ENCODE measurements around the gene CFHR2.
"Not testable (repeated sequence)": the region's sequence is repeated elsewhere in the genome, so short reads cannot be mapped to it uniquely, and the experiment has no call there.

CFHR2 gene

DNA sequence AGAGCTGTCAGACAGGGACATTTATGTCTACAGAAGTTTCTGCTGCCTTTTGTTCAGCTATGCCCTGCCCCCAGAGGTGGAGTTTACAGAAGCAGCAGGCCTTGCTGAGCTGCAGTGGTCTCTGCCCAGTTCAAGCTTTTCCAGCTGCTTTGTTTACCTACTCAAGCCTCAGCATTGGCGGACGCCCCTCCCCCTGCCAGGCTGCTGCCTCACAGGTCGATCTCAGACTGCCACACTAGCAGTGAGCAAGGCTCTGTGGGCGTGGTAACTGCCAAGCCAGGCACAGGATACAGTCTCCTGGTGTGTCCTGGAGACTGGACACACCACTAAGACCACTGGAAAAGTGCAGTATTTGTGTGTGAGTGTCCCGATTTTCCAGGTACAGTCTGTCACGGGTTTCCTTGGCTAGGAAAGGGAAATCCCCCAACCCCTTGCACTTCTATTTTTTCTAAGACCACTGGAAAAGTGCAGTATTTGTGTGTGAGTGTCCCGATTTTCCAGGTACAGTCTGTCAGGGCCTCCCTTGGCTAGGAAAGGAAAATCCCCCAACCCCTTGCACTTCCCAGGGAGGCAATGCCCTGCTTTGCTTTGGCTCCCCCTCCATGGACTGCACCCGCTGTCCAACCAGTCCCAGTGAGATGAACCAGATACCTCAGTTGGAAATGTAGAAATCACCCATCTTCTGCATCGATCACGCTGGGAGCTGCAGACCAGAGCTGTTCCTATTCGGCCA lies 48.5 kb downstream of the CFHR2 start:
- intact Hi-C loops (cut with DNase I); DNase-seq: not testable (repeated sequence)

DNA sequence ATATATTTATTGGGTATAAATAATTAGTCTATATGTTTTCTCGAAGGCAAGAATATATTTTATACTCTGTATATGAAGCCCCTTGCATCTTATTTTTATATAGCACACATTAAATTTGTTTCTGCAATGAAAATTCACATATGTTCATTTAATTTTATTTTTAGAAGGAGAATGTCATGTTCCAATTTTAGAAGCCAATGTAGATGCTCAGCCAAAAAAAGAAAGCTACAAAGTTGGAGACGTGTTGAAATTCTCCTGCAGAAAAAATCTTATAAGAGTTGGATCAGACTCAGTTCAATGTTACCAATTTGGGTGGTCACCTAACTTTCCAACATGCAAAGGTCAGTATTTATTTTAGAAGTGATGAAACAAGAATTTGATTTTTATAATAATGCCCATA lies 50.4 kb downstream of the CFHR2 start:
- DNase-seq = no peak
- intact Hi-C loops (cut with DNase I) = no loop called here

DNA sequence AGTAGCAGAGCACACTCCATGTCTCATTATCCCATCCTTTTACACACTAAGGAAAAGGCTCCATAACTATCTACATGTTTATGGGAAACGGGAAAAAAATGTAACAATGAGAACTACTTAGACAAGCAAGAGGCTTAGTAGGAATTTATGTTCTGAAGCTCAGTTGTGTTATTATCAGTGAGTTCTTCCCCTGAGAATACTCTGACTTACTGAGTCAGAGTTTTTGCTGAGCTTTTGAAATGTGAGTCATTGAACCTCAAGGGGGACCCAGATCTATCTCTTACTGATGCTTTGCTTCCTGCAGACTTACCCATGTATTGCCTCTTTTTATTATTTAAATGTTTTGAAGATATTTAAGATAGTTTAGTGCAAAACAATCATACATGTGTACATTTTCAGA lies 53.9 kb downstream of the CFHR2 start:
- DNase-seq = no peak
- intact Hi-C loops (cut with DNase I) = no loop called here

DNA sequence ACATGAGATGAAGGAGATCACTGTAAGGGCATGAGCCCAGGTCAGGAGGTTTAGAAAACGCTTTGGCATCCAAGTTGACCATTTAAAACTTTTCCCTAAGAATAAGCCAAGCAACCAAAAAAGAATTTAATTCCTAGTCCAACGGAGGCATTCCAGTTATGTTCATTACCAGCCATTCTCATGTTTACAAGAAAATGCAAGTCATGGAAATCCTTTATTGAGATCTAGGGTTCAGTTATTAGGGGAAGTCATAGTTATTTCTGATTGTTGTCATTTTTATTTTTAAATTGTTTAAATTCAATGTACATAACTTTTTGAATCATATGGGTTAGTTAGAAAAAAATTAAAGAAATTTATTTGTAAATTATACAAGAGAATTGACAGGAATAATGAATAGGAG lies 58.3 kb downstream of the CFHR2 start:
- no peak for DNase-seq
- intact Hi-C loops (cut with DNase I) = no loop called here

DNA sequence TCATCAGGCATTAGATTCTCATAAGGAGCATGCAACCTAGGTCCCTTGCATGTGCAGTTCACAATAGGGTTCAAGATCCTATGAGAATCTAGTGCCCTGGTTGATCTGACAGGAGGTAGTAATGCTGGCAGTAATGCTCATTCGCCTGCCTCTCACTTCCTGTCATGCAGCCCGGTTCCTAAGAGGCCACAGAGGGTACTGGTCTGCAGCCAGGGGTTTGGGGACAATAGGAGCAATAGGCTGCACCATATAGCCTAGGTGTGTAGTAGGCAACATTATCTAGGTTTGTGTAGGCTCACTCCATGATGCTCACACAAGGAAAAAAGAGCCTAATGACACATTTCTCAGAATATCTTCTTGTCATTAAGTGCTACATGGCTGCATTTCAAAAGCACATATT lies 59.6 kb downstream of the CFHR2 start:
- DNase-seq = no peak
- intact Hi-C loops (cut with DNase I) = no loop called here

DNA sequence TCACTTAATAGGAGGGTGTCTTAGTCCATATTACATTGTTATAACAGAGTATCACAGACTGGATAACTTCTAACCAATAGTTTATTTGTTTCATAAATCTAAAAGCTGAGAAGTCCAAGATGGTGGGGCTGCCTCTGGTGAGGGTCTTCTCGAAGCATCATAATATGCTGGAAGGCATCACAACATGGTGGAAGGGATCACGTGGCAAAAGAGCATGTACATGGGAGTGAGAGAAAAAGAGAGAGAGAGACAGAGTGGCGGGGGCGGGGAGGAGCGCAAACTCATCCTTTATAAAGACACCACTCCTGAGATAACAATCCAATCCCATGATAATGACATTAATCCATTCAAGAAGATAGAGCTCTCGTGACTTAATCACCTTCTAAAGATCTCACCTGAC lies 65.3 kb downstream of the CFHR2 start:
- intact Hi-C loops (cut with DNase I) = no loop called here
- no peak for DNase-seq

All from head of caudate nucleus (tissue), 42 donors.